SK-N-SH (cell line): ENCODE data around the gene ZNF555. TPM values are rescaled to one million over a fixed set of nuclear protein-coding genes. Genes with fewer than 3 reads are reported as not detected.

ENCODE experiments used
- CTCF ChIA-PET: fragments of 300-600, 350-600 bp; formaldehyde crosslinking; extraction: SDS; loops from one replicate; lab custom pipeline; 2021; lab: Yijun Ruan, JAX
- POLR2A ChIA-PET: fragments of 350-600 bp; sonication (Branson Sonifier 250); formaldehyde crosslinking; extraction: SDS; loops from one replicate; lab custom pipeline; 2020; ENCODE audit warnings: antibody characterized with exemption, inconsistent platforms; lab: Yijun Ruan, JAX
- DNase-seq: peaks from one replicate; pipeline ENCODE4 v3.0.0; 2012
- H2AFZ ChIP-seq: fragments of 200-600 bp; sonication (generic); 2 replicates; pipeline ENCODE4 v1.8.1; 2016; ENCODE audit warnings: antibody characterized with exemption, mild to moderate bottlenecking, low read depth
- H3F3A ChIP-seq: fragments of 200-600 bp; sonication (generic); replicated peaks from 2 replicates; pipeline ENCODE3; 2016; ENCODE audit warnings: antibody characterized with exemption, mild to moderate bottlenecking; ENCODE audit not compliant: insufficient read depth
- H3K27ac ChIP-seq, 2 experiments: fragments of 200-500 bp in 1 of 2; fragments of 200-600 bp in 1 of 2; sonication (Bioruptor generic) in 1 of 2; sonication (generic), shearing (Covaris generic) in 1 of 2; 2 replicates each; pipeline versions ENCODE4 v1.5.1 to v1.6.1; 2014 to 2016; ENCODE audit warnings: low read depth in 2 of 2, inconsistent platforms in 1 of 2, low read length in 1 of 2, mild to moderate bottlenecking in 1 of 2, mixed read lengths in 1 of 2
- H3K27me3 ChIP-seq: fragments of 200-600 bp; sonication (generic), shearing (Covaris generic); 2 replicates; pipeline ENCODE4 v1.6.1; 2016; ENCODE audit warnings: mixed run types; ENCODE audit not compliant: insufficient read depth
- H3K36me3 ChIP-seq, 2 experiments: fragments of 200-500 bp in 1 of 2; fragments of 200-600 bp in 1 of 2; sonication (Bioruptor generic) in 1 of 2; sonication (generic) in 1 of 2; replicated peaks in 1 of 2; 2 replicates each; pipeline versions ENCODE3 to v1.5.1; 2014 to 2016; ENCODE audit warnings: low read length in 1 of 2, mild to moderate bottlenecking in 1 of 2; ENCODE audit not compliant: insufficient read depth in 2 of 2, control insufficient read depth in 1 of 2
- H3K4me1 ChIP-seq, 2 experiments: fragments of 200-500 bp in 1 of 2; fragments of 200-600 bp in 1 of 2; sonication (Bioruptor generic) in 1 of 2; sonication (generic), shearing (Covaris generic) in 1 of 2; 2 replicates each; pipeline versions ENCODE4 v1.5.1 to v1.6.1; 2014 to 2016; ENCODE audit warnings: low read depth in 1 of 2, low read length in 1 of 2, mixed run types in 1 of 2; ENCODE audit not compliant: insufficient read depth in 2 of 2, control insufficient read depth in 1 of 2
- H3K4me2 ChIP-seq: fragments of 200-600 bp; sonication (generic), shearing (Covaris generic); 2 replicates; pipeline ENCODE4 v1.6.1; 2017; ENCODE audit warnings: mixed run types
- H3K4me3 ChIP-seq, 2 experiments: fragments of 200-500 bp in 1 of 2; fragments of 200-600 bp in 1 of 2; sonication (Bioruptor generic) in 1 of 2; sonication (generic), shearing (Covaris generic) in 1 of 2; 2 replicates each; pipeline versions ENCODE4 v1.5.1 to v1.8.1; 2014 to 2016; ENCODE audit warnings: low read depth in 2 of 2, inconsistent platforms in 1 of 2, low read length in 1 of 2, mild to moderate bottlenecking in 1 of 2, mixed read lengths in 1 of 2, moderate library complexity in 1 of 2
- H3K79me2 ChIP-seq: fragments of 200-600 bp; sonication (generic); 2 replicates; pipeline ENCODE4 v1.8.1; 2017; ENCODE audit warnings: mild to moderate bottlenecking; ENCODE audit not compliant: insufficient read depth
- H3K9ac ChIP-seq: fragments of 200-600 bp; sonication (generic); 2 replicates; pipeline ENCODE4 v1.6.1; 2017; ENCODE audit warnings: mixed run types
- H3K9me2 ChIP-seq: fragments of 200-600 bp; sonication (generic); 2 replicates; pipeline ENCODE4 v1.6.1; 2017; ENCODE audit warnings: mixed run types
- H3K9me3 ChIP-seq: fragments of 200-600 bp; sonication (generic); 2 replicates; pipeline ENCODE4 v1.6.1; 2017; ENCODE audit warnings: mixed run types, mild to moderate bottlenecking, moderate library complexity
- H4K20me1 ChIP-seq: fragments of 200-600 bp; sonication (generic); 2 replicates; pipeline ENCODE4 v1.6.1; 2017; ENCODE audit warnings: mild to moderate bottlenecking, mixed run types; ENCODE audit not compliant: insufficient read depth
- EP300 ChIP-seq, 2 experiments: IDR thresholded peaks; 2 replicates each; pipeline versions ENCODE4 v1.4.0 to v1.6.1; 2012; ENCODE audit warnings: borderline replicate concordance in 1 of 2, low read depth in 1 of 2, low read length in 1 of 2
- EZH2phosphoT487 ChIP-seq: fragments of 200-600 bp; sonication (generic); IDR thresholded peaks from 2 replicates; pipeline ENCODE4 v1.6.1; 2017; ENCODE audit warnings: low read depth, mixed run types, mild to moderate bottlenecking, antibody characterized with exemption, moderate library complexity, borderline replicate concordance
- FOXJ3 ChIP-seq: sonication (generic); formaldehyde crosslinking; IDR thresholded peaks from 2 replicates; pipeline ENCODE4 v1.5.1; 2020; ENCODE audit warnings: mild to moderate bottlenecking, missing genetic modification reagents
- FOXM1 ChIP-seq: IDR thresholded peaks from 2 replicates; pipeline ENCODE4 v1.4.0; 2012; ENCODE audit warnings: low read depth, mild to moderate bottlenecking
- GABPA ChIP-seq: IDR thresholded peaks from 2 replicates; pipeline ENCODE4 v1.4.0; 2012; ENCODE audit warnings: low read depth, mild to moderate bottlenecking
- GATA2 ChIP-seq: sonication (generic); formaldehyde crosslinking; IDR thresholded peaks from 2 replicates; pipeline ENCODE4 v1.5.0; 2020; ENCODE audit warnings: mild to moderate bottlenecking, missing genetic modification reagents
- MEF2A ChIP-seq: IDR thresholded peaks from 2 replicates; pipeline ENCODE4 v1.4.0; 2012; ENCODE audit warnings: low read depth, borderline replicate concordance
- NFIC ChIP-seq: IDR thresholded peaks from 2 replicates; pipeline ENCODE4 v1.4.0; 2012; ENCODE audit warnings: borderline replicate concordance
- NRF1 ChIP-seq: IDR thresholded peaks from 2 replicates; pipeline ENCODE4 v1.6.1; 2012; ENCODE audit warnings: low read depth, mild to moderate bottlenecking, low read length
- RXRA ChIP-seq: IDR thresholded peaks from 2 replicates; pipeline ENCODE4 v1.4.0; 2012; ENCODE audit warnings: low read depth, mild to moderate bottlenecking, borderline replicate concordance
- YY1 ChIP-seq: IDR thresholded peaks from 2 replicates; pipeline ENCODE4 v1.4.0; 2012; ENCODE audit warnings: low read depth, mild to moderate bottlenecking
- WGBS: methylation state at CpG from one replicate; pipeline ENCODE4 v1.1.6; 2017; ENCODE audit warnings: low lambda C conversion rate; 5-methylcytosine and 5-hydroxymethylcytosine counted together
- polyA plus RNA-seq, 3 experiments: library from polyadenylated mRNA; depleted of rRNA; stranded (reverse); fragments of >200 nt; gene quantifications; 2 replicates each; pipeline ENCODE4 v1.2.3, GENCODE V29; 2012
- TF ChIP-seq, protein P1 (sequence below): IDR thresholded peaks from 2 replicates; pipeline ENCODE4 v1.4.0; 2012; ENCODE audit warnings: low read depth, borderline replicate concordance
- TF ChIP-seq, protein P2 (sequence below): IDR thresholded peaks from 2 replicates; pipeline ENCODE4 v1.4.0; 2012; ENCODE audit warnings: low read depth
- TF ChIP-seq, protein P3 (sequence below): fragments of 200-600 bp; sonication (generic); IDR thresholded peaks from 2 replicates; pipeline ENCODE4 v1.6.1; 2017; ENCODE audit warnings: antibody characterized with exemption, mild to moderate bottlenecking, moderate library complexity
- TF ChIP-seq, protein P4 (sequence below): IDR thresholded peaks from 2 replicates; pipeline ENCODE4; 2012
- TF ChIP-seq, protein P5 (sequence below): IDR thresholded peaks from 2 replicates; pipeline ENCODE4 v1.6.1; 2012; ENCODE audit warnings: mild to moderate bottlenecking, low read depth, low read length, moderate library complexity
- TF ChIP-seq, protein P6 (sequence below): IDR thresholded peaks from 2 replicates; pipeline ENCODE4 v1.4.0; 2012; ENCODE audit warnings: low read depth, borderline replicate concordance

ZNF555 gene
- polyA plus RNA-seq, 1 of the 3 experiments (the other 2 are of a cell fraction): 1.4 TPM

DNA sequence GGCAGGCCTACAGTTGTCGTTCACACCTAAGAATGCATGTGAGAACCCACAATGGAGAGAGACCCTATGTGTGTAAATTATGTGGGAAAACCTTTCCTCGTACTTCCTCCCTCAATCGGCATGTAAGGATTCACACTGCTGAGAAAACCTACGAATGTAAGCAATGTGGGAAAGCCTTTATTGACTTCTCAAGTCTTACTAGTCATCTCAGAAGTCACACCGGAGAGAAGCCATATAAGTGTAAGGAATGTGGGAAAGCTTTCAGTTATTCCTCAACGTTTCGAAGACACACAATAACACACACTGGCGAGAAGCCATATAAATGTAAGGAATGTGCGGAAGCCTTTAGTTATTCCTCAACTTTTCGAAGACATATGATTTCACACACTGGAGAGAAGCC lies 11.3 kb downstream of the ZNF555 start:
- Histone ChIP-seq H3K36me3 (peaks cover 34 to 56% of the 10 kb centered on the region in 2 experiments), H4K20me1 (no peaks in the 10 kb centered on the region), H3K4me2 (no peak overlapping the region), H3K79me2 (peaks cover 17% of the 10 kb centered on the region; the same call in 1 of the 2 replicates), H3K9me3 (peaks cover 31% of the 10 kb centered on the region), H3K4me1 (no peaks in the 10 kb centered on the region), H2AFZ (no peak overlapping the region), H3F3A (no peaks in the 10 kb centered on the region), H3K9me2 (no peaks in the 10 kb centered on the region), H3K9ac (no peak overlapping the region), H3K27ac (no peak overlapping the region), H3K4me3 (peak overlapping the region in 1 of 2 experiments; percentile 4; a peak in 1 of 4 replicates), H3K27me3 (no peaks in the 10 kb centered on the region)
- DNase-seq: no peak
- 97% methylated on average over 10 of the region's 10 CpGs for WGBS
- POLR2A ChIA-PET: no interaction called here
- TF ChIP-seq GABPA (no peak), GATA2 (CRISPR knock-in tag) (no peak), YY1 (no peak)
- TF ChIP-seq, protein P1, sequence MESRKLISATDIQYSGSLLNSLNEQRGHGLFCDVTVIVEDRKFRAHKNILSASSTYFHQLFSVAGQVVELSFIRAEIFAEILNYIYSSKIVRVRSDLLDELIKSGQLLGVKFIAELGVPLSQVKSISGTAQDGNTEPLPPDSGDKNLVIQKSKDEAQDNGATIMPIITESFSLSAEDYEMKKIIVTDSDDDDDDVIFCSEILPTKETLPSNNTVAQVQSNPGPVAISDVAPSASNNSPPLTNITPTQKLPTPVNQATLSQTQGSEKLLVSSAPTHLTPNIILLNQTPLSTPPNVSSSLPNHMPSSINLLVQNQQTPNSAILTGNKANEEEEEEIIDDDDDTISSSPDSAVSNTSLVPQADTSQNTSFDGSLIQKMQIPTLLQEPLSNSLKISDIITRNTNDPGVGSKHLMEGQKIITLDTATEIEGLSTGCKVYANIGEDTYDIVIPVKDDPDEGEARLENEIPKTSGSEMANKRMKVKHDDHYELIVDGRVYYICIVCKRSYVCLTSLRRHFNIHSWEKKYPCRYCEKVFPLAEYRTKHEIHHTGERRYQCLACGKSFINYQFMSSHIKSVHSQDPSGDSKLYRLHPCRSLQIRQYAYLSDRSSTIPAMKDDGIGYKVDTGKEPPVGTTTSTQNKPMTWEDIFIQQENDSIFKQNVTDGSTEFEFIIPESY: no peak
- TF ChIP-seq, protein P2, sequence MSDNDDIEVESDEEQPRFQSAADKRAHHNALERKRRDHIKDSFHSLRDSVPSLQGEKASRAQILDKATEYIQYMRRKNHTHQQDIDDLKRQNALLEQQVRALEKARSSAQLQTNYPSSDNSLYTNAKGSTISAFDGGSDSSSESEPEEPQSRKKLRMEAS: no peak
- TF ChIP-seq, protein P3, sequence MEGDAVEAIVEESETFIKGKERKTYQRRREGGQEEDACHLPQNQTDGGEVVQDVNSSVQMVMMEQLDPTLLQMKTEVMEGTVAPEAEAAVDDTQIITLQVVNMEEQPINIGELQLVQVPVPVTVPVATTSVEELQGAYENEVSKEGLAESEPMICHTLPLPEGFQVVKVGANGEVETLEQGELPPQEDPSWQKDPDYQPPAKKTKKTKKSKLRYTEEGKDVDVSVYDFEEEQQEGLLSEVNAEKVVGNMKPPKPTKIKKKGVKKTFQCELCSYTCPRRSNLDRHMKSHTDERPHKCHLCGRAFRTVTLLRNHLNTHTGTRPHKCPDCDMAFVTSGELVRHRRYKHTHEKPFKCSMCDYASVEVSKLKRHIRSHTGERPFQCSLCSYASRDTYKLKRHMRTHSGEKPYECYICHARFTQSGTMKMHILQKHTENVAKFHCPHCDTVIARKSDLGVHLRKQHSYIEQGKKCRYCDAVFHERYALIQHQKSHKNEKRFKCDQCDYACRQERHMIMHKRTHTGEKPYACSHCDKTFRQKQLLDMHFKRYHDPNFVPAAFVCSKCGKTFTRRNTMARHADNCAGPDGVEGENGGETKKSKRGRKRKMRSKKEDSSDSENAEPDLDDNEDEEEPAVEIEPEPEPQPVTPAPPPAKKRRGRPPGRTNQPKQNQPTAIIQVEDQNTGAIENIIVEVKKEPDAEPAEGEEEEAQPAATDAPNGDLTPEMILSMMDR: no peak
- TF ChIP-seq, protein P4, sequence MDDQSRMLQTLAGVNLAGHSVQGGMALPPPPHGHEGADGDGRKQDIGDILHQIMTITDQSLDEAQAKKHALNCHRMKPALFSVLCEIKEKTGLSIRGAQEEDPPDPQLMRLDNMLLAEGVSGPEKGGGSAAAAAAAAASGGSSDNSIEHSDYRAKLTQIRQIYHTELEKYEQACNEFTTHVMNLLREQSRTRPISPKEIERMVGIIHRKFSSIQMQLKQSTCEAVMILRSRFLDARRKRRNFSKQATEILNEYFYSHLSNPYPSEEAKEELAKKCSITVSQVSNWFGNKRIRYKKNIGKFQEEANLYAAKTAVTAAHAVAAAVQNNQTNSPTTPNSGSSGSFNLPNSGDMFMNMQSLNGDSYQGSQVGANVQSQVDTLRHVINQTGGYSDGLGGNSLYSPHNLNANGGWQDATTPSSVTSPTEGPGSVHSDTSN: no peak
- CTCF ChIA-PET: no interaction called here

DNA sequence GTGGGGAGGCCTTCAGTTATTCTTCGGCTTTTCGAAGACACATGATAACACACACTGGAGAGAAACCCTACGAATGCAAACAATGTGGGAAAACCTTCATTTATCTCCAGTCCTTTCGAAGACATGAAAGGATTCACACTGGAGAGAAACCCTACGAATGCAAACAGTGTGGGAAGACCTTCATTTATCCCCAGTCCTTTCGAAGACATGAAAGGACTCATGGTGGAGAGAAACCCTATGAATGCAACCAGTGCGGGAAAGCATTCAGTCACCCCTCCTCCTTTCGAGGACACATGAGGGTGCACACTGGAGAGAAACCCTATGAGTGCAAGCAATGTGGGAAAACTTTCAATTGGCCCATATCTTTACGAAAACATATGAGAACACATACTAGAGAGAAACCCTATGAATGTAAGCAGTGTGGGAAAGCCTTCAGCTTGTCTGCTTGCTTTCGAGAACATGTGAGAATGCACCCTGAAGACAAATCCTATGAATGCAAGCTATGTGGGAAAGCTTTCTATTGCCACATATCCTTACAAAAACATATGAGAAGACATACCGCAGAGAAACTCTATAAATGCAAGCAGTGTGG lies 11.8 kb downstream of the ZNF555 start:
- Histone ChIP-seq H3F3A (no peaks in the 10 kb centered on the region), H2AFZ (no peak overlapping the region), H3K4me3 (peak overlapping the region in 1 of 2 experiments; percentile 6; a peak in 1 of 4 replicates), H3K27me3 (no peaks in the 10 kb centered on the region), H3K4me1 (no peaks in the 10 kb centered on the region), H3K36me3 (peaks cover 34 to 56% of the 10 kb centered on the region in 2 experiments), H3K9me2 (no peaks in the 10 kb centered on the region), H3K79me2 (peaks cover 11% of the 10 kb centered on the region; the same call in 1 of the 2 replicates), H3K9ac (no peak overlapping the region), H3K27ac (no peak overlapping the region), H3K4me2 (no peak overlapping the region), H3K9me3 (peaks cover 31% of the 10 kb centered on the region), H4K20me1 (no peaks in the 10 kb centered on the region)
- DNase-seq: no peak
- CTCF ChIA-PET: no interaction called here
- POLR2A ChIA-PET: no interaction called here
- WGBS: 96% methylated on average over 11 of the region's 11 CpGs
- TF ChIP-seq MEF2A (no peak), FOXJ3 (CRISPR knock-in tag) (no peak), RXRA (no peak), EP300 (IDR thresholded peaks at IDR 0.05; ENCODE audit: borderline replicate concordance in 1 of 2, low read depth in 1 of 2, low read length in 1 of 2) (no peak), FOXM1 (no peak), NFIC (no peak), GABPA (no peak), EZH2phosphoT487 (no peak), NRF1 (no peak), GATA2 (CRISPR knock-in tag) (no peak)
- TF ChIP-seq, protein P5, sequence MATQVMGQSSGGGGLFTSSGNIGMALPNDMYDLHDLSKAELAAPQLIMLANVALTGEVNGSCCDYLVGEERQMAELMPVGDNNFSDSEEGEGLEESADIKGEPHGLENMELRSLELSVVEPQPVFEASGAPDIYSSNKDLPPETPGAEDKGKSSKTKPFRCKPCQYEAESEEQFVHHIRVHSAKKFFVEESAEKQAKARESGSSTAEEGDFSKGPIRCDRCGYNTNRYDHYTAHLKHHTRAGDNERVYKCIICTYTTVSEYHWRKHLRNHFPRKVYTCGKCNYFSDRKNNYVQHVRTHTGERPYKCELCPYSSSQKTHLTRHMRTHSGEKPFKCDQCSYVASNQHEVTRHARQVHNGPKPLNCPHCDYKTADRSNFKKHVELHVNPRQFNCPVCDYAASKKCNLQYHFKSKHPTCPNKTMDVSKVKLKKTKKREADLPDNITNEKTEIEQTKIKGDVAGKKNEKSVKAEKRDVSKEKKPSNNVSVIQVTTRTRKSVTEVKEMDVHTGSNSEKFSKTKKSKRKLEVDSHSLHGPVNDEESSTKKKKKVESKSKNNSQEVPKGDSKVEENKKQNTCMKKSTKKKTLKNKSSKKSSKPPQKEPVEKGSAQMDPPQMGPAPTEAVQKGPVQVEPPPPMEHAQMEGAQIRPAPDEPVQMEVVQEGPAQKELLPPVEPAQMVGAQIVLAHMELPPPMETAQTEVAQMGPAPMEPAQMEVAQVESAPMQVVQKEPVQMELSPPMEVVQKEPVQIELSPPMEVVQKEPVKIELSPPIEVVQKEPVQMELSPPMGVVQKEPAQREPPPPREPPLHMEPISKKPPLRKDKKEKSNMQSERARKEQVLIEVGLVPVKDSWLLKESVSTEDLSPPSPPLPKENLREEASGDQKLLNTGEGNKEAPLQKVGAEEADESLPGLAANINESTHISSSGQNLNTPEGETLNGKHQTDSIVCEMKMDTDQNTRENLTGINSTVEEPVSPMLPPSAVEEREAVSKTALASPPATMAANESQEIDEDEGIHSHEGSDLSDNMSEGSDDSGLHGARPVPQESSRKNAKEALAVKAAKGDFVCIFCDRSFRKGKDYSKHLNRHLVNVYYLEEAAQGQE: no peak
- TF ChIP-seq, protein P6, sequence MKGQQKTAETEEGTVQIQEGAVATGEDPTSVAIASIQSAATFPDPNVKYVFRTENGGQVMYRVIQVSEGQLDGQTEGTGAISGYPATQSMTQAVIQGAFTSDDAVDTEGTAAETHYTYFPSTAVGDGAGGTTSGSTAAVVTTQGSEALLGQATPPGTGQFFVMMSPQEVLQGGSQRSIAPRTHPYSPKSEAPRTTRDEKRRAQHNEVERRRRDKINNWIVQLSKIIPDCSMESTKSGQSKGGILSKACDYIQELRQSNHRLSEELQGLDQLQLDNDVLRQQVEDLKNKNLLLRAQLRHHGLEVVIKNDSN: no peak
